NCI-H2081 (cell line): Measurements from ENCODE around the gene ENOX1.

Experiments
- DNase-seq, 2 experiments: peaks; one replicate each; lab custom pipeline; 2025; lab: John Stamatoyannopoulos, UW

The ENOX1 gene

GRCh38 chr13:43286751-43287150, 500.0 kb downstream of the ENOX1 start:
- no peak for DNase-seq

GRCh38 chr13:43285933-43286597, 500.7 kb downstream of the ENOX1 start:
- peak; percentile 85 to 95 for DNase-seq

GRCh38 chr13:43284162-43284561, 502.6 kb downstream of the ENOX1 start:
- no peak for DNase-seq

- no peak for DNase-seq
Observed at GRCh38 chr13:43279696-43280095, 507.1 kb downstream of the ENOX1 start.

GRCh38 chr13:43278127-43278526, 508.6 kb downstream of the ENOX1 start:
- no peak for DNase-seq

- DNase-seq: no peak
Observed at GRCh38 chr13:43277142-43277541, 509.6 kb downstream of the ENOX1 start.

GRCh38 chr13:43274881-43275280, 511.9 kb downstream of the ENOX1 start:
- no peak for DNase-seq

- peak in 1 of 2 experiments; percentile 3 for DNase-seq
Observed at GRCh38 chr13:43273362-43273761, 513.4 kb downstream of the ENOX1 start.

- peak; percentile 60 to 87 for DNase-seq
Observed at GRCh38 chr13:43272851-43273250, 513.9 kb downstream of the ENOX1 start.

GRCh38 chr13:43271152-43271551, 515.6 kb downstream of the ENOX1 start:
- DNase-seq: no peak

- DNase-seq: no peak
Observed at GRCh38 chr13:43270130-43270830, 516.5 kb downstream of the ENOX1 start.

GRCh38 chr13:43269037-43269481, 517.7 kb downstream of the ENOX1 start:
- DNase-seq: peak in 1 of 2 experiments; percentile 35

GRCh38 chr13:43268632-43269031, 518.1 kb downstream of the ENOX1 start:
- no peak for DNase-seq

- DNase-seq: no peak
Observed at GRCh38 chr13:43267916-43268315, 518.9 kb downstream of the ENOX1 start.

- no peak for DNase-seq
Observed at GRCh38 chr13:43266936-43267615, 519.7 kb downstream of the ENOX1 start.

- no peak for DNase-seq
Observed at GRCh38 chr13:43265028-43265427, 521.7 kb downstream of the ENOX1 start.

- no peak for DNase-seq
Observed at GRCh38 chr13:43264458-43264857, 522.3 kb downstream of the ENOX1 start.

GRCh38 chr13:43263047-43263446, 523.7 kb downstream of the ENOX1 start:
- DNase-seq: no peak

- DNase-seq: no peak
Observed at GRCh38 chr13:43260999-43261398, 525.8 kb downstream of the ENOX1 start.

GRCh38 chr13:43258771-43259170, 528.0 kb downstream of the ENOX1 start:
- no peak for DNase-seq

GRCh38 chr13:43257765-43258164, 529.0 kb downstream of the ENOX1 start:
- DNase-seq: no peak

- DNase-seq: no peak
Observed at GRCh38 chr13:43251961-43252360, 534.8 kb downstream of the ENOX1 start.

- DNase-seq: no peak
Observed at GRCh38 chr13:43246382-43246781, 540.4 kb downstream of the ENOX1 start.
